Right lobe of liver (tissue), 4 donors: ENCODE results near the gene P3H2.

ENCODE experiments used
- POLR2A ChIP-seq: fragments of 450-650 bp; IDR thresholded peaks from one replicate; pipeline ENCODE4 v1.6.1; 2017; ENCODE audit warnings: antibody characterized with exemption, mild to moderate bottlenecking
- TF ChIP-seq, protein P1 (sequence below), 4 donors: fragments of 200-600 bp in 3 of 4; fragments of 450-650 bp in 1 of 4; IDR thresholded peaks; one replicate each; pipeline versions ENCODE4 v1.5.1 to v1.8.0; 2016 to 2022; ENCODE audit warnings: antibody characterized with exemption in 4 of 4, mild to moderate bottlenecking in 2 of 4
- donor health status: DM: no; HTN: no; CAD: no.
- donor health status: DM: no; HTN: no; CAD: no.
- donor health status: DM: no; HTN: yes; CAD: no.

DNA sequence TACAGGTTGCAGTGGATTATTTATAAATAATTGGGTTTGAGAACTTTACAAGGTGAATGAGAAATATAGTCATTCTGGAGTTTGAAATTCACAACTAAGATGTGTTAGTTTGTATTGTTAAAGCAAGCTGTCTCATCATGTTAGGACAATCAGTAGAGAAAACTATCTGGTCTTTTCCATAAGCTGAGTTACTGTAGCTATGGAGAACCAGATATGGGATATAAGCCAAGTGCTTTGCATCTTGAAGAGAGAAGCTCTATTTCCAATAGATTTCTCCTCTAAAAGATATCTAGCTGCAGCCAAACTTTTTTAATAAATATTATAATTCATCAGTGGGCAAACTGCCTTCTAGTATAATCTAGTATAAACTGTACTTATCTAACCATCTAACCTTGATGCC lies 11.3 kb downstream of the P3H2 start:
- TF ChIP-seq POLR2A = no peak
- TF ChIP-seq, protein P1, sequence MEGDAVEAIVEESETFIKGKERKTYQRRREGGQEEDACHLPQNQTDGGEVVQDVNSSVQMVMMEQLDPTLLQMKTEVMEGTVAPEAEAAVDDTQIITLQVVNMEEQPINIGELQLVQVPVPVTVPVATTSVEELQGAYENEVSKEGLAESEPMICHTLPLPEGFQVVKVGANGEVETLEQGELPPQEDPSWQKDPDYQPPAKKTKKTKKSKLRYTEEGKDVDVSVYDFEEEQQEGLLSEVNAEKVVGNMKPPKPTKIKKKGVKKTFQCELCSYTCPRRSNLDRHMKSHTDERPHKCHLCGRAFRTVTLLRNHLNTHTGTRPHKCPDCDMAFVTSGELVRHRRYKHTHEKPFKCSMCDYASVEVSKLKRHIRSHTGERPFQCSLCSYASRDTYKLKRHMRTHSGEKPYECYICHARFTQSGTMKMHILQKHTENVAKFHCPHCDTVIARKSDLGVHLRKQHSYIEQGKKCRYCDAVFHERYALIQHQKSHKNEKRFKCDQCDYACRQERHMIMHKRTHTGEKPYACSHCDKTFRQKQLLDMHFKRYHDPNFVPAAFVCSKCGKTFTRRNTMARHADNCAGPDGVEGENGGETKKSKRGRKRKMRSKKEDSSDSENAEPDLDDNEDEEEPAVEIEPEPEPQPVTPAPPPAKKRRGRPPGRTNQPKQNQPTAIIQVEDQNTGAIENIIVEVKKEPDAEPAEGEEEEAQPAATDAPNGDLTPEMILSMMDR (IDR thresholded peaks at IDR 0.05) = no peak
